RPMI7951 (cell line): ENCODE measurements around the gene TXNL4B. TPM values are rescaled to one million over a fixed set of nuclear protein-coding genes. Genes with fewer than 3 reads are reported as not detected.
"Not testable (repeated sequence)": the region's sequence is repeated elsewhere in the genome, so short reads cannot be mapped to it uniquely, and the experiment has no call there.

ENCODE experiments used
- DNase-seq: peaks from one replicate; pipeline ENCODE4 v3.0.0-alpha.2; 2012; ENCODE audit warnings: low read depth
- total RNA-seq: library from RNA; depleted of rRNA; stranded (reverse); fragments of >200 nt; shearing (Covaris generic); gene quantifications from 2 replicates; pipeline ENCODE4 v1.2.3, GENCODE V29; 2014

TXNL4B gene
- total RNA-seq, 1 experiment from 2014 or later, result 13.2 TPM

GRCh38 chr16:72073560-72074230 lies 19.7 kb downstream of the TXNL4B start:
- no peak for DNase-seq

GRCh38 chr16:72072514-72073342 lies 20.7 kb downstream of the TXNL4B start:
- no peak for DNase-seq

DNA sequence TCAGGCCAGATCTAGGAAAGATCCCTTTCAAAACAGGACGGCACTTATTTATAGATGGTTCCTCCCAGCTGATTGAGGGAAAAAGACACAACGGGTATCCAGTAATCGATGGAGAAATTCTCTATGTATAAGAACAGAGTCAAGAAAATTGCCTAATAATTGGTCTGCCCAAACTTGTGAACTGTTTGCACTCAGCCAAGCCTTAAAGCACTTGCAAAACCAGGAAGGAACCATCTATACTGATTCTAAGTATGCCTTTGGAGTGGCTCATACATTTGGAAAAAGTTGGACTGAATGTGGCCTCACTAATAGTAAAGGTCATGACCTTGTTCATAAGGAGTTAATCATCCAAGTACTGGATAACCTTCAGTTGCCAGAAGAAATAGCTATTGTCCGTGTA lies 24.5 kb downstream of the TXNL4B start:
- no peak for DNase-seq

DNA sequence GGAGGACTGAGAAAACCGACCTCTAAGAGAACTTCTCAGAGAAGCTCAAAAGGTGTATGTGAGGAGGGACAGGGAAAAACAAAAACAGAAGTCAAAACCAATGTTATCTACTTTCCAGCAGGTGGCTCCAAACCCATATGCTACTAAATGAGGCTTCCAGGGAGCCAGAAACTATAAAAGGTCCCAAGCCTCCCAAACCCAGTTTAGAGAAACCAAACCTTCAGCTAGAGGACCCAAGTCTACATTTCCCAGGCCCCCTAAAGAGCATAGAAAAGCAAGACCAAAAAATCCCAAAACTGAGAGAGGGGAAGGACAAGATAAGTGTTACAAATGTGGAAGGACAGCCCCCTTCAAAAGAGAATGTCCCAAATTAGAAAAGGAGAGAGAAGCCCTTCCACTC lies 26.7 kb downstream of the TXNL4B start:
- DNase-seq, result peak; percentile 37

- DNase-seq, result no peak
Observed at GRCh38 chr16:72064361-72064894, 29.0 kb downstream of the TXNL4B start.

GRCh38 chr16:72061564-72061963 lies 31.9 kb downstream of the TXNL4B start:
- DNase-seq, result no peak

DNA sequence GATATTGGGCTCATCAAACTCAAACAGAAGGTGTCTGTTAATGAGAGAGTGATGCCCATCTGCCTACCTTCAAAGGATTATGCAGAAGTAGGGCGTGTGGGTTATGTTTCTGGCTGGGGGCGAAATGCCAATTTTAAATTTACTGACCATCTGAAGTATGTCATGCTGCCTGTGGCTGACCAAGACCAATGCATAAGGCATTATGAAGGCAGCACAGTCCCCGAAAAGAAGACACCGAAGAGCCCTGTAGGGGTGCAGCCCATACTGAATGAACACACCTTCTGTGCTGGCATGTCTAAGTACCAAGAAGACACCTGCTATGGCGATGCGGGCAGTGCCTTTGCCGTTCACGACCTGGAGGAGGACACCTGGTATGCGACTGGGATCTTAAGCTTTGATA lies 33.0 kb downstream of the TXNL4B start:
- DNase-seq, result no peak

GRCh38 chr16:72059060-72059459 lies 34.4 kb downstream of the TXNL4B start:
- DNase-seq, result not testable (repeated sequence)

DNA sequence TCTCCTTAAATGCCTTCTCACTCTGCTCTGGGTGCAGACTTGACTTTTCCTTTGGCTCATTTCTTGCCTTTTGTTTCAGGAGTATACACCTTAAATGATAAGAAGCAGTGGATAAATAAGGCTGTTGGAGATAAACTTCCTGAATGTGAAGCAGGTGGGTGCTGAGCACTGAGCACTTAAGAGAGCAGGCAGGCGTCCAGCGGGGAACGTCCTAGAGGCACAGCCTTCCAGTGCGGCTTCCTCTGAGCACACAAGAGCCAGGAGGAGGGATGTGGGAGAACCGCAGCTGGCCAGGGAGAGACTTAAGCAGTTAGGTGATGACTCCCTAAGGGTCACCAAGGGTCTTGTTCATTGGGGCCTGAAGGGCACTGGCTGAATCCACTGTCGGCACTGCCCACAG lies 36.1 kb downstream of the TXNL4B start:
- not testable (repeated sequence) for DNase-seq

DNA sequence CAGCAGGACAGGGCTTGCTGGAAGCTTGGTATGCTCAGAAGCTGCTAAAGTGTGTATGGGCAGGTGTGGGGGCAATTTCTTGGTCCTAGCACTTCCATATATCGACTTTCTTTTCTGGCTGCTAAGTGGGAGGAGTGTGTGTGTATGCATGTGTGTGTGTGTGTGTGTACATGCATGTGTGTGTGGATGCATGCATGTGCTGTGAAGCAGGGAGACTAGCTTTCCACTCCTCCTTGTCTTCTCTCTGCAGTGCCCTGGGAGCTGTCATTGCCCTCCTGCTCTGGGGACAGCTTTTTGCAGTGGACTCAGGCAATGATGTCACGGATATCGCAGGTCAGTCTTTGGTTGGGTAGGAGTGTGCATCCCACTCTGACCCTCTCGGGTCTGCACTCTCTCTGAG lies 37.5 kb downstream of the TXNL4B start:
- no peak for DNase-seq

- not testable (repeated sequence) for DNase-seq
Observed at GRCh38 chr16:72054254-72054847, 39.1 kb downstream of the TXNL4B start, which contains the start of gene HP. Gene HP (plus strand): TSS chr16:72054505. CDS start chr16:72054653, 148 bp downstream.

DNA sequence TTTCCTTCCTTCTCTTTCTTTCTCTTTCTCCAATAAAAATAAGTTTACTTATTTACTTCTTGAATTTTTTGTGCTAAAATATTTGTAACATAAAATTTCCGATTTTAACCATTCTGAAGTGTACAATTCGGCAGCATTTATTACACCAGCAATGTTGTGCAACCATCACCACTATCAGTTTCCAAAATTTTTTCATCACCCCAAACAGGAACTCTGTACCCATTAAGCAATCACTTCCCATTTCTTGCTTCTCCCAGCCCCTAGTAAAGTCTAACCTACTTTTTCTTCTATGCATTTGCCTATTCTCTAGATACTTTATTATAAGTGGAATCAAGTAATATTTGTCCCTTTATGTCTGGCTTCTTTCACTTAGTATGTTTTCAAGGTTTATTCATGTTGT lies 41.6 kb downstream of the TXNL4B start:
- DNase-seq, result no peak

DNA sequence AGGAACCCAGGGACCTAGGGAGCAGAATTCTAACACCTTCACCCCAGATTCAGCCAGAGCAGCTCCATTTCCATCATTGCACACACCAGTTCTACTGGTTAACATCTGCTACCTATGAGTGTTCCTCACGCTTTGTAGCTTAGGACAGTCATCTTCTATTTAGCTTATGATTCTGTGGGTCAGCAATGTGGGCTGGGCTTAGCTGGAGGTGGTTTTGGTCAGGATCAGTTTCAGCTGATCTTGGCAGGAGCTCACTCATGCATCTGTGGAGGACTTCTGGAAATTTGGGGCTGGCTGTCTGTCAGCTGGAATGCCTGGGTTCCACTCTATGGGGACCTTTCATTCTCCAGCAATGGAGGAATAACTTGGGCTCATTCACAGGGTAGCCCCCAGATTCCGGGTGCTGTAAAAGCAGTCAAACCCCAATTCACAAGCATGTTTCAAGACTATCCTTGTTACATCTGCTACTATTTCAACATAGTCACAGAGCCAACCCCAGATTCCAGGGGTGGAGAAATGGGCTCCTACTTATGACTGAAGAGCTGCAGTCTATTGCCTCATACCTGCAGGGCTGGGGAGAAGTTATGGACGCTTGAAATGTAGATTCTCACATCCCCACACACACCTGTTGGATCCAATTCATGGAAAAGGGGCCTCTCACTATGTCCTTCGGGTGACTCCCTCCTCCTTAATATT lies 42.5 kb downstream of the TXNL4B start:
- no peak for DNase-seq

- no peak for DNase-seq
Observed at GRCh38 chr16:72049110-72049509, 44.3 kb downstream of the TXNL4B start.

DNA sequence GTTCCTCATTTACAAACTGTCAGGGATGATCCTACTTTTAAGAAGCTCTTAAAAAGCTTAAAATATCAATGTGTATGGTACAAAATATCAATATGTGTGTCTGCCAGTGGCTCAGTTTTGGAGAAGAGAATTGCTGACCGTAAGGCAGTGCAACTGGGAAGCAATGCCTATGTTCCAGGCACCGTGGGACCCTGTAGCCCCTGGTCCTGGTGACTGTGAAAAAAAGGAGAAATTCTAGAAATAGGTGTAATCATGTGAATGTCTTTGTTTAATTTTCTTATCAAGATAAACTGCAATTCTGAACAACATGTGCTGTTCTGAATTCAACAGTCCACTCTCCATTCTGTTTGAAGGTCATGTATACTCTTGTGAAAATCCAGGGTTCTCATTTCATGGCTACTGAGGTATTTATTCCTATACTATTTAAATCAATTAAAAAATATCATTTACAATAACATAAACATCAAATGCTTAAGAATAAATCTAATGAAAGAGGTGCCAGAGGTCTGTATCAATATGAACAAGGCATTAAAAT lies 48.5 kb downstream of the TXNL4B start:
- DNase-seq, result no peak

DNA sequence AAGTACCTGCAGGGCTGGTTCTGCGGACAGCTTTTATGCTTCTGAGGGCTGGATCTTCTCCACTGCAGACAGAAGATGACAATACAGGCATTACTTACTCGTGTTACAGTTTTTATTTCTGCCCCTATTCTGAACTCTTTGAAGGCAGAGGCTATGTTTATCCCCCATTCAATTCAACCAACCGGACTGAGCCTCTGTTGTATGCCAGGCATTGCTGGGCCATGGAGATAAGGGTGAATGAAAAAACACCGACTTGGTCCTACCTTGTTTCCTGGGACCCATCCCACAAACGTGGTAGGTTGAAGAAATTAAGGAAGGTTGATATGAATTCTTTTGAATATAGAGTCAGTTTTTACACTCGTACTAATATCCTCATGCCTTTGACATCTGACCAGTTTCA lies 49.1 kb downstream of the TXNL4B start:
- no peak for DNase-seq

DNA sequence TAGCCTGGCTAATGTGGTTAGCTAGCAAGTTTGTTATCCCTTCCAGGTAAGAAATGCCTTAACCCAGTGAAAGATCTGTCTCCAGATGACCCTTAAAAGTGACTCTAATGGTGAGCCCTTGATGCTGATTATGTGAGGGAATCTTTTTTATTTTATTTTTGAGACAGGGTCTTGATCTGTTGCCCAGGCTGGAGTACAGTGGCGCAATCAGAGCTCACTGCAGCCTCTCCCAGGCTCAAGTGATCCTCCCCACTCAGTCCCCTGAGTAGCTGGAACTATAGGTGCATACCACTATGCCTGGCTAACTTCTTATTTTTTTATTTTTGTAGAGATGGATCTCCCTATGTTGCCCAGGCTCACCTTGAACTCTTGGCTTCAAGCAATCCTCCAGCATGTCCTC lies 49.9 kb downstream of the TXNL4B start:
- DNase-seq, result no peak

DNA sequence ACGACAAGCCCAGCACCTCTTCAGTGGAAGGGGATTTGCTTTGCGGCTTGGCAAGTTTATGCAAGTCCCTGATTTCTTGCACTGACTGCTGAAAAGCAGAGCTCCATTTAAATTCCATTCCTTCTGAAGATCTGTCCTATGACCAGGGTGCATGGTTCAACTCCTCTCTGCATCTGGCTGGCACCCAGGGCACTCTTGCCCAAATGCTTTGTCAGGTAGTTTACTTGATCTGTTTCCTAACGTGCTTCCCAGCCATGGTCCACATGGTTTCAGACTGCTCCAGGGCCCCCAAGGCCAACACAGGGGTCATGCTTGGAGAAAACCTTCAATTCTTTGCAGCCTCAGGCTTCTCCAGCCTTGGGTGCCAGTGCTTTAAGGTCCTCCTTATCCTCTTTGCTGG lies 50.4 kb downstream of the TXNL4B start:
- no peak for DNase-seq

GRCh38 chr16:72042157-72042660 lies 51.2 kb downstream of the TXNL4B start:
- DNase-seq, result peak; percentile 32

GRCh38 chr16:72036098-72036497 lies 57.3 kb downstream of the TXNL4B start:
- no peak for DNase-seq
